ENCODE data around the gene TLCD3B. TPM values are rescaled to one million over a fixed set of nuclear protein-coding genes. Genes with fewer than 3 reads are reported as not detected.
A peak's percentile ranks its signal among the peaks of the same experiment; 100 is the strongest.

The TLCD3B gene
- total and polyA plus RNA-seq, 9 donors = 0.15 TPM; not detected in 8

DNA sequence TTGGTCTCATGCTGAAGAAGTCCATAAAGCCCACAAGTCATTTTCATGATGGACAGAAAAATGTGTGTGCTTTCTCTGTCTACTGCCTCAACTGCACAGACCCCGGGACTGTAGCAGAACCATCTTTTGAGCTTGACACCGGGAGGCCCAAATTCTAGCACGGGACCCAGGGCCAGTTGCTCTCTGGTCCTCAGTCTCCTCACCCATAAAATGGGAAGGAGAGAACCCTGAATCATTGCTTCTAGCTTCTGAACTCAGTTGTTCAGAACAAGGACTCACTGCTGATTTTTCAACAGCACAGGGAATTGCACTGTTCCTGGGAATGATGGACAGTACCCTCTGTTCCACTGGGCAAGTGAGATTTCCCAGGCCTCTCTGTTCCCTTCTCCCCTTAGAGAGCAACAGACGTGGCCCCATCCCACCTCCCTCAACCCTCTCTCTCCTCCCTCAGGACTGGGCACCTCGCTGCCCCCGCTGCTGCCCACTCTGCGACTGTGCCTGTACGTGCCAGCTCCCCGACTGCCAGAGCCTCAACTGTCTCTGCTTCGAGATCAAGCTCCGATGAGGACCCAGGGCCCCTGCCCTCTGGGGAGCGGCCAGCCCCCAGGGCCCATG, 32.3 kb upstream of the TLCD3B start:
- TF ChIP-seq POLR2A (IDR thresholded peaks at IDR 0.05) (no peak), EP300 (IDR thresholded peaks at IDR 0.05) (no peak)
- TF ChIP-seq, protein P1, sequence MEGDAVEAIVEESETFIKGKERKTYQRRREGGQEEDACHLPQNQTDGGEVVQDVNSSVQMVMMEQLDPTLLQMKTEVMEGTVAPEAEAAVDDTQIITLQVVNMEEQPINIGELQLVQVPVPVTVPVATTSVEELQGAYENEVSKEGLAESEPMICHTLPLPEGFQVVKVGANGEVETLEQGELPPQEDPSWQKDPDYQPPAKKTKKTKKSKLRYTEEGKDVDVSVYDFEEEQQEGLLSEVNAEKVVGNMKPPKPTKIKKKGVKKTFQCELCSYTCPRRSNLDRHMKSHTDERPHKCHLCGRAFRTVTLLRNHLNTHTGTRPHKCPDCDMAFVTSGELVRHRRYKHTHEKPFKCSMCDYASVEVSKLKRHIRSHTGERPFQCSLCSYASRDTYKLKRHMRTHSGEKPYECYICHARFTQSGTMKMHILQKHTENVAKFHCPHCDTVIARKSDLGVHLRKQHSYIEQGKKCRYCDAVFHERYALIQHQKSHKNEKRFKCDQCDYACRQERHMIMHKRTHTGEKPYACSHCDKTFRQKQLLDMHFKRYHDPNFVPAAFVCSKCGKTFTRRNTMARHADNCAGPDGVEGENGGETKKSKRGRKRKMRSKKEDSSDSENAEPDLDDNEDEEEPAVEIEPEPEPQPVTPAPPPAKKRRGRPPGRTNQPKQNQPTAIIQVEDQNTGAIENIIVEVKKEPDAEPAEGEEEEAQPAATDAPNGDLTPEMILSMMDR (IDR thresholded peaks at IDR 0.05) = no peak
- Histone ChIP-seq H3K4me1 (ENCODE audit: insufficient read depth) (peaks cover 13% of the 10 kb centered on the region), H3K4me3 (peak overlapping the region; percentile 97)

DNA sequence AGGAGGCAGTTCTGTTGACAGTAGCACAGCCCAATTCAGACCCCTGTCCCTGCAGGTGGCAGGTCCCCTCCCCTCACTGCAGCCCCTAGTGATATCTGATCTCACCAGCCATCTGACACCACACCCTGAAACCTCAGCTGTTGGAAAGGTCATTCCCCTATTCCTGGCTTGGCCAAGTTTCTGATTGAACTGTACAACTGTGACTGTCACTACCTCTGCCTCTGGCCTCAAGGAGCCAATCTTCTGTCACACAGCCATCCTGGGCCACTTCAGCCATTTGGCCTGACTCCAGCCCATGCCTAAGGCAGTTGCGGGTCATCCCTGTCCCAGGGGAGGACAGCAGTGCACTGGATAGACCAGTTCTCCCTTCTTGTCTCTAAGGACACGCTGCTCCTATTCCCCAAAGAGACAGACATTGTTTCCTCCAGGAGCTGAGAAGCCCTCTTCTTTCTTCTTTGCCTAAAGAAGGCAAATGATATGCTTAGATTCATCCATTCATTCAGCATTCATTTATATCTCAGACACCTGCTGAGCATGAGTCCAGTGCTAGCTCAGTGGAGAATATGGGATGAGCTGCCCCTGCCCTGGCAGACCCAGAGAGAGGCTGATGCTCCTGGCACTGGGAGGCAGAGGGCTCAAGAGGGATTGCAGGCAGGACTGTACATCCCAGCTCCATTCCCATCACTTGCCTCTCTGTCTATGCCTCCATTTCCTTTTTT, 29.9 kb upstream of the TLCD3B start:
- Histone ChIP-seq H3K27ac (no peak overlapping the region), H3K4me3 (no peak overlapping the region), H3K9me3 (no peaks in the 10 kb centered on the region), H3K27me3 (no peaks in the 10 kb centered on the region), H3K4me1 (ENCODE audit: insufficient read depth) (peaks cover 6% of the 10 kb centered on the region), H3K36me3 (no peaks in the 10 kb centered on the region)
- 68 to 77% (median 74%) methylated on average over 2 of the region's 2 CpGs for WGBS, 3 donors
- TF ChIP-seq EP300 (IDR thresholded peaks at IDR 0.05) = no peak
- no peak for TF ChIP-seq POLR2A (IDR thresholded peaks at IDR 0.05)
- intact Hi-C loops (cut with DNase I) = loop anchor here in 1 of 4 donors (10.0 kb wide), 1 partner anchor 344 kb away; the partner anchor contains the start of gene ZNF771
- DNase-seq = no peak

More for the DNA sequence above, 32.3 kb upstream of the TLCD3B start:
- Histone ChIP-seq H3K36me3 (no peaks in the 10 kb centered on the region), H3K27ac (peak overlapping the region; percentile 91 to 99), H3K9me3 (no peaks in the 10 kb centered on the region), H3K27me3 (no peaks in the 10 kb centered on the region)
- DNase-seq = no peak
- intact Hi-C loops (cut with DNase I) = loop anchor here in 1 of 4 donors (10.0 kb wide), 1 partner anchor 341 kb away; the partner anchor contains the start of gene ZNF771
- 54 to 59% (median 58%) methylated on average over 12 of the region's 12 CpGs for WGBS, 3 donors

DNA sequence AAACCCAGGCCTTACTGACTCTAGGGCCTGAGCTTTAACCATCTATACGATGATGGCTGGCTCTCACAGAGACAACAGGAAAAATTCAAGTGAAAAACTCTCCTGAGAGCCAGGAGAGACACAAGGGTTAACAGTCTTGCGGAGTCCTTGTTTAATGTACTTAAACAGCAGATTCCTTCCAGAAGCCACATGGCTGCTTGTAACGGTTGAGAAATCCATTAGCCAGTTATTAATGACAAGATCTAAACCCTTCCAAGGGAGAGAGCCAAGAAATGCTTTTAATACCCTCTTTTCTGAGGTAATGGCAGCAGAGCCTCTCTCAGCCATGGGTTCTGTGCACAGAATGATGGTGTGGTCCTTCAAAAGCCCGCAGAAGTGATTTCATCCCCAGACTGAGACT, 29.3 kb upstream of the TLCD3B start:
- intact Hi-C loops (cut with DNase I) = loop anchor here in 1 of 4 donors (10.0 kb wide), 1 partner anchor 344 kb away; the partner anchor contains the start of gene ZNF771
- DNase-seq = no peak
- H3K9me3 ChIP-seq = no peaks in the 10 kb centered on the region
- H3K4me3 ChIP-seq = no peak overlapping the region
- no peaks in the 10 kb centered on the region for H3K27me3 ChIP-seq
- 76 to 83% (median 82%) methylated on average over 4 of the region's 4 CpGs for whole genome bisulfite sequencing, 3 donors
- H3K36me3 ChIP-seq = no peaks in the 10 kb centered on the region
- H3K27ac ChIP-seq = no peak overlapping the region
- peaks cover 6% of the 10 kb centered on the region for H3K4me1 ChIP-seq (ENCODE audit: insufficient read depth)
- TF ChIP-seq POLR2A (IDR thresholded peaks at IDR 0.05) (no peak), EP300 (IDR thresholded peaks at IDR 0.05) (no peak)
- TF ChIP-seq, protein P1 (IDR thresholded peaks at IDR 0.05) = no peak

DNA sequence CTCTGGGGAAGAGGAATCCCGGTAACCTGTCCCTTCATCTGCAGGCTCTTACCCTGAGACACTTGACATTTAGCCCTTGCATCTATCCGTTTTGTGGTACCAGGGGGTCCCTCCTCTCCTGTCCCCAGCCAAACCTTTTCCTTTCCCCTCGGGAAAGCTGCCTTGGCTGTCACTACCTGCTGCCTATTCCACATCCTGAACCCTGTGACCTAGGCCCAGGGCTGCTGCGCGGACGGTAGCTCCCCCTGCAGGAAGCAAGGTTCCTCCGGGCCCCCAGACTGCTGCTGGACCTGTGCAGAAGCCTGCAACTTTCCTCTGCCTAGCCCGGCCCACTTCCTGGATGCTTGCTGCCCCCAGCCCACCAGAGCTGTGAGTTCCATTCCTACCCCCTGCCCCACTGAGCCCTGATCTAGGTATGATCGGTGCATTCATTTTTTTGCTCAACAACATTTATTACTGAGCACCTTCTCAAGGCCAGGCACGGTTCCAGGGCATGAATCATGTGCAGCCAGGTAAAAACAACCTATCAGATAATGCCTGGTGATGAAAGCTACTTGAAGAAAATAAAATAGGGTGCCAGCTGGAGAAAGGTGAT, 24.0 kb upstream of the TLCD3B start:
- H3K27ac ChIP-seq = no peak overlapping the region

More for the DNA sequence above, 24.0 kb upstream of the TLCD3B start:
- Histone ChIP-seq H3K4me3 (no peak overlapping the region), H3K4me1 (ENCODE audit: insufficient read depth) (peaks cover 3% of the 10 kb centered on the region), H3K36me3 (no peaks in the 10 kb centered on the region), H3K9me3 (no peaks in the 10 kb centered on the region), H3K27me3 (no peaks in the 10 kb centered on the region)
- TF ChIP-seq EP300 (IDR thresholded peaks at IDR 0.05) (no peak), POLR2A (IDR thresholded peaks at IDR 0.05) (no peak)
- TF ChIP-seq, protein P1 (IDR thresholded peaks at IDR 0.05) = no peak
- 49 to 55% (median 54%) methylated on average over 10 of the region's 10 CpGs for WGBS, 3 donors
- no peak for DNase-seq
- intact Hi-C loops (cut with DNase I) = loop anchor here in 1 of 4 donors (10.0 kb wide), 1 partner anchor 480 kb away; the partner anchor contains the start of gene ZNF747
